RWPE2 (cell line): ENCODE results near the gene RPTOR.

Experiments used
- ATAC-seq: fragments of 200-7000 bp; cut with Tn5 transposase; 3 replicates; pipeline ENCODE4 v1.9.1; 2021; ENCODE audit warnings: low read depth
- DNase-seq: peaks from one replicate; pipeline ENCODE4 v3.0.0-alpha.2; 2020; ENCODE audit warnings: low spot score
- H3K27ac ChIP-seq: fragments of 450-650 bp; 2 replicates; pipeline ENCODE4 v1.5.1; 2017; ENCODE audit warnings: mild to moderate bottlenecking; ENCODE audit not compliant: poor library complexity, severe bottlenecking
- H3K27me3 ChIP-seq: fragments of 250-450 bp; sonication (Bioruptor Pico); 2 replicates; pipeline ENCODE4 v1.5.1; 2021; ENCODE audit warnings: mild to moderate bottlenecking, moderate library complexity; ENCODE audit not compliant: insufficient read depth, poor library complexity, severe bottlenecking
- H3K36me3 ChIP-seq: fragments of 250-450 bp; sonication (Bioruptor Pico); 2 replicates; pipeline ENCODE4 v1.5.1; 2020; ENCODE audit warnings: low read depth, mild to moderate bottlenecking, moderate library complexity
- H3K4me1 ChIP-seq: fragments of 250-450 bp; sonication (Bioruptor Pico); 2 replicates; pipeline ENCODE4 v1.5.1; 2021; ENCODE audit warnings: mild to moderate bottlenecking, moderate library complexity; ENCODE audit not compliant: insufficient read depth, poor library complexity, severe bottlenecking
- H3K4me3 ChIP-seq: fragments of 250-450 bp; sonication (Bioruptor Pico); 2 replicates; pipeline ENCODE4 v1.5.1; 2021; ENCODE audit warnings: mild to moderate bottlenecking, moderate library complexity; ENCODE audit not compliant: severe bottlenecking
- H3K9me3 ChIP-seq: fragments of 250-450 bp; sonication (Bioruptor Pico); 2 replicates; pipeline ENCODE4 v1.5.1; 2021; ENCODE audit warnings: mild to moderate bottlenecking, moderate library complexity; ENCODE audit not compliant: severe bottlenecking
- TF ChIP-seq, protein P1 (sequence below): fragments of 450-650 bp; IDR thresholded peaks from one replicate; pipeline ENCODE4 v1.5.1; 2017; ENCODE audit warnings: mild to moderate bottlenecking, moderate library complexity; ENCODE audit not compliant: poor library complexity, severe bottlenecking

Gene RPTOR

DNA sequence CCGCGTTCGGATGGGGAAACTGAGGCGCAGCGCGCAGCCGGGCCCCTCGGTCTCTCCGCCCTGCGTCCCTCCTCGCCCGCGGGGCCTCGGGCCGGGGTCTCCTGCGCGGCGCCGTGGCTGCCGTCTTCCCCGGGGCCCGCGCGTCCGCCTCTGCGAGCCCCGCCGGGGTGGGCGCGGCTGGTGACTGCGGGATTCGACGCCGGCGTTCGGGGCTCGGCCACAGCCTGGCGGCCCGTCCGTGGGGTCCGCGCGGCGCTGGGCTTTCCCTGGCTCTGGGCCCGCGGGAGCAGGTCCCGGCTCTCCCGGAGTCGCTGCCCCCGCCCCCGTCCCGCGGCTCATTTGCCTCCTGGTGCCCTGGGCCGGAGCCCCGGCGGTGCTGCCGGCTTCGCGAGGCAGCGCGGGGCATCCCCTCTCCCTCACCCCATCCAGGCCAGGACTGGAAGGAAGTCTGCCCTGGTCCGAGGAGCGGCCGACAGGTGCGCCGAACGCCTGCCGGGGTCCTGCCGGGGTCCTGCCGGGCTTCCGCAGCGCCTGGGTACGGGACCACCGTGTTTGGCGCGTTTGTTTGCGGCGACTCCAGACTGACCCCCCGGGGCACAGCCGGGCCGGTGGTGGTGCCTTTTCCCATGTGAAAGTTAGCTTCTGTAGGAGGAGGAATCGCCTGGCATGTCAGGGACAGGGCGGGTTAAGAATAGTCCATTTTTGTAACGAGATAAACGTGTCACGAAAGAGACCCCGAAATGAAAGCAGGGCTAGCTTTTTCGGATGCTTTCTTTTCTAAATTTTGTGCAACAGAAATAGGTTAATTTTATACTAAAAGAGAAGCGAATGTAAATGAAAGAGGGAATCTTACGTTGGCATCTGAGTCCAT is 447.7 kb downstream of the RPTOR start:
- TF ChIP-seq, protein P1, sequence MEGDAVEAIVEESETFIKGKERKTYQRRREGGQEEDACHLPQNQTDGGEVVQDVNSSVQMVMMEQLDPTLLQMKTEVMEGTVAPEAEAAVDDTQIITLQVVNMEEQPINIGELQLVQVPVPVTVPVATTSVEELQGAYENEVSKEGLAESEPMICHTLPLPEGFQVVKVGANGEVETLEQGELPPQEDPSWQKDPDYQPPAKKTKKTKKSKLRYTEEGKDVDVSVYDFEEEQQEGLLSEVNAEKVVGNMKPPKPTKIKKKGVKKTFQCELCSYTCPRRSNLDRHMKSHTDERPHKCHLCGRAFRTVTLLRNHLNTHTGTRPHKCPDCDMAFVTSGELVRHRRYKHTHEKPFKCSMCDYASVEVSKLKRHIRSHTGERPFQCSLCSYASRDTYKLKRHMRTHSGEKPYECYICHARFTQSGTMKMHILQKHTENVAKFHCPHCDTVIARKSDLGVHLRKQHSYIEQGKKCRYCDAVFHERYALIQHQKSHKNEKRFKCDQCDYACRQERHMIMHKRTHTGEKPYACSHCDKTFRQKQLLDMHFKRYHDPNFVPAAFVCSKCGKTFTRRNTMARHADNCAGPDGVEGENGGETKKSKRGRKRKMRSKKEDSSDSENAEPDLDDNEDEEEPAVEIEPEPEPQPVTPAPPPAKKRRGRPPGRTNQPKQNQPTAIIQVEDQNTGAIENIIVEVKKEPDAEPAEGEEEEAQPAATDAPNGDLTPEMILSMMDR, result no peak
- H3K4me3 ChIP-seq, result peak overlapping the region; percentile 96
- DNase-seq (no peak), ATAC-seq (peak; percentile 15; the same call in 2 of the 3 replicates)
- H3K27me3 ChIP-seq, result no peaks in the 10 kb centered on the region
- H3K9me3 ChIP-seq, result no peaks in the 10 kb centered on the region
- H3K36me3 ChIP-seq, result peaks cover 20% of the 10 kb centered on the region
- peak overlapping the region; percentile 48 for H3K27ac ChIP-seq
- H3K4me1 ChIP-seq, result no peaks in the 10 kb centered on the region

DNA sequence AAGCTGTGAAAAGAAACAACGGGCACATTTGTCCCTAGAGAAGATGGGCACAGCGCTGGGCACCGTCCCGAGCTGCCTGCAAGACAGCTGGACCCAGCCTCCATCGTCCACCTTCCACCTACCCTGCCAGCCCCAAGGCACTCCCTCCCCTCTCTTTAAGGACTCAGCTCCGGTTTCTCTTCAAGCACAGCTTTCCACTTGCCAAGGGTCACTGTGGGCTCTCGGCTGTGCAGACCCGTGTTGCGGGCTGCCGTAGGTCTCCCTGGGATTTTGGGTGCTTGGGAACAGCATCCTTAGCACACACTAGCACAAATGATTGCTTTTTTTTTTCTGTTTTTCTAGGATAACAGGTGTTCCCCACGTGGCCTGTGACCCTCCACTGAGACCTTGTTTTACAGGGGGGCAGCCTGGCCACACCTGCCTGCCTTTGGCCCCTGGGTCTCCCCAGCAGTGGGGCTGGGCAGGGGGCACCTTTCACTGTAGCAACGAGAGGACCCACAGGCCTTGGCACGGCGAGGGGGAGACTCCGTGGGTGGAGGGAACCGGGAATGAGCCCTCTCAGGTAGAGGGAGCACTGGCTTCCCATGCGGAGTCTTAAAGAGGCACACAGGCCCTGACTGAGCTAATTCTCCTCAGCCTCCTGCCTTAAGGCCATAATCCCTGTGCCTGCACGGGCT is 448.4 kb downstream of the RPTOR start:
- no peaks in the 10 kb centered on the region for H3K27me3 ChIP-seq
- ATAC-seq (no peak), DNase-seq (no peak)
- no peaks in the 10 kb centered on the region for H3K9me3 ChIP-seq
- TF ChIP-seq, protein P1, result no peak
- H3K4me1 ChIP-seq, result no peaks in the 10 kb centered on the region
- H3K27ac ChIP-seq, result no peak overlapping the region
- H3K4me3 ChIP-seq, result peak overlapping the region; percentile 96
- H3K36me3 ChIP-seq, result peaks cover 27% of the 10 kb centered on the region

DNA sequence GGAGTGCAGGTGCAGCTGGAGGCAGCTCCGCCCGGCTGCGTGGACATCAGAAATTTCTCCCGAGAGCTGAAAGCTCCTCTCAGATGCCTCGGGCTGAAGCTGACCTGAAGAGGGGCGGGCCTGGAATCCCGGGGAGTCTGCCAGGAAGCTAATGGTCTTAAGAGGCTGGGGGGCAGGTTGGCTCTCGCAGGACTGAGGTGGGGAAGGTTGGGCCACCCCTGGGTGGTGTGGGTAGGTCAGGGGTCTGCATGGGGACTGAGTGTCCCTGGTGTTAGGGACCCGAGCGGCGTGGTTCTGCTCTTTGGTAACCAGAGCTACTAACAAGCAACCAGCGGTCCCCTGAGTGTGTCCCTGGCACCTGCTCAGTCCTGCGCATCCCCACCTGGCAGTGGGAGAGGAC is 450.5 kb downstream of the RPTOR start:
- no peaks in the 10 kb centered on the region for H3K27me3 ChIP-seq
- TF ChIP-seq, protein P1, result no peak
- DNase-seq (no peak), ATAC-seq (no peak)
- H3K9me3 ChIP-seq, result no peaks in the 10 kb centered on the region
- peaks cover 38% of the 10 kb centered on the region for H3K36me3 ChIP-seq
- no peak overlapping the region for H3K4me3 ChIP-seq
- no peak overlapping the region for H3K27ac ChIP-seq
- no peaks in the 10 kb centered on the region for H3K4me1 ChIP-seq

DNA sequence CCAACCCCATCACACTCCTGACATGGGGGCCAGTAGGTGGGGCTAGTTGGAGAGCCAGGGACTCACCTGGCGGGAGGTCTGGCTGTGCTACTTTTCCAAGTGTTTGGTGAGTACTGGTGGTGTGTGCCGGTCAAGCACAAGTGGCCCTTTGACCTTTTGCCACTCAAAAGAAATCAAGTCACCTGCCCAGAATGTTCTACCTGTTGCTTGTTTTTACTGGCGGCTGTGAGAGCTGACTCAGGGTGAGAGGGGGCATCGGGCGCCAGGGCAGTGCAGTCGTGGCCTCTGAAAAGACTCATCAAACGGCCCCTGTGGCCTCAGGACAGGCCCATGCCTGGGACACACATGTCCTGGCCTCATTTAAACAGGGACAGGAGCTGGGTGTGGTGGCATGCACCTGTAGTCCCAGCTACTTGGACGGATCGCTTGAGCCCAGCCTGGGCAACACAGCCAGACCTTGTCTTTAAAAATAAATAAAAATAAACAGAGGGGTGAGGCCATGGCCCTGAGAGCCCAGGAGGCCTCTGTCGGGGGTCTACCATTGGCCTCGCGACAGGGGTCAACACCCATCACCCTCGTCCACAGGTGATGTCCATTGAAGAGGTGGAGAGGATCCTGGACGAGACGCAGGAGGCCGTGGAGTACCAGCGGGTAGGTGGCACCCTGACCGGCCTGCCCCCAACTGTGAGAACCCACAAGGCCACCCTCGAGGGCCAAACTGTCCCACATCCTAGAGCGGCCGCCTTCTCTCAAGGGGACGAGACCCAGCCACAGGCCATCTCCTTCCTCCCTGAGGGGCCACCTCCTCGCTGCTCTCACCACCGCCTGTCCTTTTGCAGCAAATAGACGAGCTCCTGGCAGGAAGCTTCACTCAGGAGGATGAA is 452.0 kb downstream of the RPTOR start:
- TF ChIP-seq, protein P1, result no peak

More for the DNA sequence above, 452.0 kb downstream of the RPTOR start:
- Histone ChIP-seq H3K27me3 (no peaks in the 10 kb centered on the region), H3K4me1 (no peaks in the 10 kb centered on the region), H3K4me3 (no peak overlapping the region), H3K27ac (no peak overlapping the region), H3K9me3 (no peaks in the 10 kb centered on the region), H3K36me3 (peaks cover 38% of the 10 kb centered on the region)
- ATAC-seq (no peak), DNase-seq (no peak)
